ENCODE measurements around the gene HDAC4.

DNA sequence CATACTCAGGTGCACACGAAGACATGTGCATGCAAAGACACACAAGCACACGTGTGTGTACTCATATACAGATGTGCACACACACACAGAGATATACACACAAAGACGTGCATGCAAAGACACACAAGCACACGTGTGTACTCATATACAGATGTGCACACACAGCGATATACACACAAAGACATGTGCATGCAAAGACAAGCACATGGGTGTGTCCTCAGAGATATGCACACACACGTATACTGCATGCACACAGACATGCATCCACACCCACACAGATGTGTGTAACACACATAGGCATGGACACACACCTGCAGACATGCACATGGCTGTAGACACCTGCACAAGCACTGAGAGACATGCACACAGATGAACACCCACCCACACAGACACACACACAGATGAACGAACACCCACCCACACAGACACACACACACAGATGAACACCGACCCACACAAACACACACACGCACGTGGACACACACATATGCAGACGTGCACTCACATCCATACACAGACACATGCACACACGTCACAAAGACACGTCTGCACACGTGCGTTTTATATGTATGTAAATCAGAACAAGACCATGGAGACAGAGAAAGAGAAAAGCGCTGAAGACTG, 321.0 kb downstream of the HDAC4 start:
- TF ChIP-seq, protein P1, sequence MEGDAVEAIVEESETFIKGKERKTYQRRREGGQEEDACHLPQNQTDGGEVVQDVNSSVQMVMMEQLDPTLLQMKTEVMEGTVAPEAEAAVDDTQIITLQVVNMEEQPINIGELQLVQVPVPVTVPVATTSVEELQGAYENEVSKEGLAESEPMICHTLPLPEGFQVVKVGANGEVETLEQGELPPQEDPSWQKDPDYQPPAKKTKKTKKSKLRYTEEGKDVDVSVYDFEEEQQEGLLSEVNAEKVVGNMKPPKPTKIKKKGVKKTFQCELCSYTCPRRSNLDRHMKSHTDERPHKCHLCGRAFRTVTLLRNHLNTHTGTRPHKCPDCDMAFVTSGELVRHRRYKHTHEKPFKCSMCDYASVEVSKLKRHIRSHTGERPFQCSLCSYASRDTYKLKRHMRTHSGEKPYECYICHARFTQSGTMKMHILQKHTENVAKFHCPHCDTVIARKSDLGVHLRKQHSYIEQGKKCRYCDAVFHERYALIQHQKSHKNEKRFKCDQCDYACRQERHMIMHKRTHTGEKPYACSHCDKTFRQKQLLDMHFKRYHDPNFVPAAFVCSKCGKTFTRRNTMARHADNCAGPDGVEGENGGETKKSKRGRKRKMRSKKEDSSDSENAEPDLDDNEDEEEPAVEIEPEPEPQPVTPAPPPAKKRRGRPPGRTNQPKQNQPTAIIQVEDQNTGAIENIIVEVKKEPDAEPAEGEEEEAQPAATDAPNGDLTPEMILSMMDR (IDR thresholded peaks at IDR 0.05) = no peak
- TF ChIP-seq EZH2 (IDR thresholded peaks at IDR 0.05; ENCODE audit: borderline replicate concordance, insufficient read depth, low read depth, low read length, poor library complexity, severe bottlenecking) = no peak
